ENCODE measurements around the gene SGPP1. TPM values are rescaled to one million over a fixed set of nuclear protein-coding genes. Genes with fewer than 3 reads are reported as not detected.
"Not testable (repeated sequence)": the region's sequence is repeated elsewhere in the genome, so short reads cannot be mapped to it uniquely, and the experiment has no call there.

Gene SGPP1
- total RNA-seq, 1 experiment from 2014 or later, result 12.5 TPM

GRCh38 chr14:63707216-63707615, 20.6 kb downstream of the SGPP1 start:
- H3K4me3 ChIP-seq (ENCODE audit: insufficient read depth, low read depth, low read length), result no peak overlapping the region
- no peaks in the 10 kb centered on the region for H3K36me3 ChIP-seq (replicated peaks; ENCODE audit: control insufficient read depth, insufficient read depth, low read length)
- H3K27me3 ChIP-seq (ENCODE audit: control insufficient read depth, insufficient read depth, low read length), result no peaks in the 10 kb centered on the region
- no peak for DNase-seq

- Histone ChIP-seq H3K4me3 (ENCODE audit: insufficient read depth, low read depth, low read length) (no peak overlapping the region), H3K36me3 (replicated peaks; ENCODE audit: control insufficient read depth, insufficient read depth, low read length) (no peaks in the 10 kb centered on the region), H3K27me3 (ENCODE audit: control insufficient read depth, insufficient read depth, low read length) (no peaks in the 10 kb centered on the region)
- DNase-seq, result no peak
Measured at GRCh38 chr14:63705561-63706070, 22.2 kb downstream of the SGPP1 start.

DNA sequence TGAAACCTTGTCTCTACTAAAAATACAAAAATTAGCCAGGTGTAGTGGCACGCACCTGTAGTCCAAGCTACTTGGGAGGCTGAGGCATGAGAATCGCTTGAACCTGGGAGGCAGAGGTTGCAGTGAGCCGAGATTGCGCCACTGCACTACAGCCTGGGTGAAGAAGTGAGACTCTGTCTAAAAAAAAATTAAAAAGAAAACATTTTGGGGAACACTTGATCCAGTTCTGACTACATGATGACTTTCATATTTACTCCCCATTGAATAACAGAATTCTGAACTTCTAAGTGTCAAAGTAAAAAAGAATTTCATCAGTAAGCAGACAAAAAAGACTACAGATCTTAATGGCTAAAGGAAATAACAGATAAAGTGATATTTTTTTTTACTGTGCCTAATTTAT, 25.3 kb downstream of the SGPP1 start:
- H3K4me3 ChIP-seq (ENCODE audit: insufficient read depth, low read depth, low read length); H3K36me3 ChIP-seq (replicated peaks; ENCODE audit: control insufficient read depth, insufficient read depth, low read length); H3K27me3 ChIP-seq (ENCODE audit: control insufficient read depth, insufficient read depth, low read length); DNase-seq: not testable (repeated sequence)

DNA sequence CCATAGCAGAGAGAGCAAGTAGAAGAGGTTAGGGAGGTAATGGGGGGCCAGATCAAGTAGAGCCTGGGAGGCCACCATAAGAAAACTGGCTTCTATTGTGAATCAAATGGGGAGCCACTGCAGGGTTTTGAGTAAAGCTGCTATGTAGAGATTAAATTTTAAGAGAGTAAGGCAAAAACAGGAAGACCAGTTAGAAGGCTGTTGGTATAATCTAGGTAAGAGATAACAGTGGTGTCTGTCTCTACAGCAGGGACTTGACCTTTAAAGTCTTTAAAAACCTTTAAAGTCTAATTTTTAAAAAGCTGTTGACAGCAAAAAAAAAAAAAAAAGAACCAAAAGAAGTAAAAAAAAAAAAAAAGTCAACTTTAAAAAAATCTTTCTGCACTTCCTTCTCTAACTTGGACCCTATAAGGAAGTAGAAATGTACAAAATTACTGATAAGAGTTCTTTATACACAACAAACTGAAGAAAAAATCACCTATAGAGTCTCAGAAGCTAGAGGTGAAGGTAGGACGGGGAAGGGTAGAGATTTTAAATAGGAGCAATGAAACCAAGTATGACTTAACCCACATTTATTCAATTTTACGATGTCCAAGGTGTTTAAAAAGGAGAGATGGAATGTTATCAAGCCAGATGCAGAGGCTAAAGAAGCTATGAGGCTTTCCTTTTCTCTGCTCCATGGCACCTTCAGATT, 26.1 kb downstream of the SGPP1 start:
- Histone ChIP-seq H3K36me3 (replicated peaks; ENCODE audit: control insufficient read depth, insufficient read depth, low read length) (no peaks in the 10 kb centered on the region), H3K4me3 (ENCODE audit: insufficient read depth, low read depth, low read length) (no peak overlapping the region), H3K27me3 (ENCODE audit: control insufficient read depth, insufficient read depth, low read length) (no peaks in the 10 kb centered on the region)
- no peak for DNase-seq

GRCh38 chr14:63692310-63693020, 35.4 kb downstream of the SGPP1 start:
- no peaks in the 10 kb centered on the region for H3K27me3 ChIP-seq (ENCODE audit: control insufficient read depth, insufficient read depth, low read length)
- DNase-seq, result no peak
- H3K4me3 ChIP-seq (ENCODE audit: insufficient read depth, low read depth, low read length), result no peak overlapping the region
- no peaks in the 10 kb centered on the region for H3K36me3 ChIP-seq (replicated peaks; ENCODE audit: control insufficient read depth, insufficient read depth, low read length)

- Histone ChIP-seq H3K27me3 (ENCODE audit: control insufficient read depth, insufficient read depth, low read length) (no peaks in the 10 kb centered on the region), H3K4me3 (ENCODE audit: insufficient read depth, low read depth, low read length) (no peak overlapping the region), H3K36me3 (replicated peaks; ENCODE audit: control insufficient read depth, insufficient read depth, low read length) (no peaks in the 10 kb centered on the region)
- DNase-seq, result no peak
Measured at GRCh38 chr14:63689132-63689531, 38.7 kb downstream of the SGPP1 start.

DNA sequence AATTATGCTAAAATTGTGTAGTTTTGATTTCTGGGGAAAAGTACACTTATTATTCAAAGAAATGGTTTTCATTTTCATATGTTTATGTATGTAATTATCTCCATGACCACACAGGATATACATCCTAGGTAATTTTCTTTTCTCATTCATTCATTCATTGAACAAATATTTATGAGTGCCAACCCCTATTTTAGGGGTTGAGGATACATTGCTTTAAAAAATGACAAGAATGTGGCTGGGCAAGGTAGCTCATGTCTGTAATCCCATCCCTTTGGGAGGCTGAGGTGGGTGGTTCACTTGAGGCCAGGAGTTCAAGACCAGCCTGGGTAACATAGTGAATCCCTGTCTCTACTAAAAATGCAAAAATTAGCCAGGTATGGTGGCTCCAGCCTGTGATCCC, 40.9 kb downstream of the SGPP1 start:
- no peak overlapping the region for H3K4me3 ChIP-seq (ENCODE audit: insufficient read depth, low read depth, low read length)
- H3K27me3 ChIP-seq (ENCODE audit: control insufficient read depth, insufficient read depth, low read length), result no peaks in the 10 kb centered on the region
- no peak for DNase-seq
- no peaks in the 10 kb centered on the region for H3K36me3 ChIP-seq (replicated peaks; ENCODE audit: control insufficient read depth, insufficient read depth, low read length)

GRCh38 chr14:63685401-63685800, 42.5 kb downstream of the SGPP1 start:
- Histone ChIP-seq H3K27me3 (ENCODE audit: control insufficient read depth, insufficient read depth, low read length) (no peaks in the 10 kb centered on the region), H3K36me3 (replicated peaks; ENCODE audit: control insufficient read depth, insufficient read depth, low read length) (no peaks in the 10 kb centered on the region), H3K4me3 (ENCODE audit: insufficient read depth, low read depth, low read length) (no peak overlapping the region)
- no peak for DNase-seq

GRCh38 chr14:63682727-63683593, 44.9 kb downstream of the SGPP1 start:
- Histone ChIP-seq H3K27me3 (ENCODE audit: control insufficient read depth, insufficient read depth, low read length) (no peaks in the 10 kb centered on the region), H3K4me3 (ENCODE audit: insufficient read depth, low read depth, low read length) (no peak overlapping the region), H3K36me3 (replicated peaks; ENCODE audit: control insufficient read depth, insufficient read depth, low read length) (no peaks in the 10 kb centered on the region)
- no peak for DNase-seq

DNA sequence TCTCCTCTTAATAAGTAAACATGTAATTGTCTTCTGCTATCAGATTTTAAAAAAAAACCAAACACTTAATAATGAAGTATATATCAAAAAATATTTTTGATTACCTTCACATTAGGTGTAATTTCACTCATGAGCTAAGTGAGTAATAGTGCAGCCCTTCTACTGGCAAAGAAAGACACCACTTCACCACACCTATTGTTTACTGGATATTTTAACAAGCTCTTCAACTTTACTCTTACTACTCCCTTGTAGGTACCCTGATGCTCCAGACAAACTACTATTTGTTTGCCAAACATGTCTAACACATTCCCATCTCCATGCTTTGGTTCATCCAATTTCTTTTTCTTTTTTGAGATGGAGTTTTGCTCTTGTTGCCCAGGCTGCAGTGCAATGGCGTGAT, 49.3 kb downstream of the SGPP1 start:
- Histone ChIP-seq H3K36me3 (replicated peaks; ENCODE audit: control insufficient read depth, insufficient read depth, low read length) (no peaks in the 10 kb centered on the region), H3K27me3 (ENCODE audit: control insufficient read depth, insufficient read depth, low read length) (no peaks in the 10 kb centered on the region), H3K4me3 (ENCODE audit: insufficient read depth, low read depth, low read length) (no peak overlapping the region)
- no peak for DNase-seq

DNA sequence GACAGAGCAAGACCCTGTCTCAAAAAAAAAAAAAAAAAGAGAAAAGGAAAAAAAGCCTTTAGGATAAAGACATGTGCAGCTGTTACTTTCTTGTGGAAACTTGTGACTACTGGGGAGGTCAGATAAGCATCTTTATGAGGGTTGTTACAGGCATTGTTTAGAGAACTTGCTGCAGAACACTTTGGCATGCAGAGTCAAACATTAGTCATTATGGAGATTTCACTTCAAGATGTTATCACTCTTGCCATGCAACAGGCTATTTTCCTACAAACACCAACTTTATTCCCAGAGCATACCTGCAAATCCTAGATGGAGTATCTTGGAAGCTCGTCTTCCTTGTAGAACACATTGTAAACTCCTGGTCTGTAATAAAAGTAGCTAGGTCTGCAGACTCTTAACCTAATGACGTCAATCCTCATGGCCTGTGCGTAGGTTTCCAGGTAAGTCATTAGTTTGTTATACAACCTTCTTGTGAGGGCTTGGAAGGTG, 49.9 kb downstream of the SGPP1 start:
- no peak for DNase-seq
- no peaks in the 10 kb centered on the region for H3K36me3 ChIP-seq (replicated peaks; ENCODE audit: control insufficient read depth, insufficient read depth, low read length)
- H3K27me3 ChIP-seq (ENCODE audit: control insufficient read depth, insufficient read depth, low read length), result no peaks in the 10 kb centered on the region
- no peak overlapping the region for H3K4me3 ChIP-seq (ENCODE audit: insufficient read depth, low read depth, low read length)

DNA sequence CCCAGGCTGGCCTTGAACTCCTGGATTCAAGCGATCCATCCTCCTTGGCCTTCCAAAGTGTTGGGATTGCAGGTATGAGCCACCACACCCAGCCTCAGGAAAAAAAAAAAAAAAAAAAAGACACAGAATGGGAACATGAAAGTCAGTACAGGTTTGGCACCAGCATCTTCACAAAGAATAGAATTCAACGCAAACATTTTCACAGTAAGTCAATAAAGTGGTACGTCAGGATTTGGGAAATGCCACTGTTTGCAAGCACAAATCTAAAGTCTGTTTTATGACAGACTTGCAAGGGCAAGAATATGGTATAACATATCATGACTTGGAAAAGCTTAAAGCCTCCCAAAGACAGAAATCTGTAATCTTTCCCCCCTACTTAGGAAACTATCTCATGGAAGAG, 51.2 kb downstream of the SGPP1 start:
- Histone ChIP-seq H3K27me3 (ENCODE audit: control insufficient read depth, insufficient read depth, low read length) (no peaks in the 10 kb centered on the region), H3K4me3 (ENCODE audit: insufficient read depth, low read depth, low read length) (no peak overlapping the region), H3K36me3 (replicated peaks; ENCODE audit: control insufficient read depth, insufficient read depth, low read length) (no peaks in the 10 kb centered on the region)
- DNase-seq, result no peak

DNA sequence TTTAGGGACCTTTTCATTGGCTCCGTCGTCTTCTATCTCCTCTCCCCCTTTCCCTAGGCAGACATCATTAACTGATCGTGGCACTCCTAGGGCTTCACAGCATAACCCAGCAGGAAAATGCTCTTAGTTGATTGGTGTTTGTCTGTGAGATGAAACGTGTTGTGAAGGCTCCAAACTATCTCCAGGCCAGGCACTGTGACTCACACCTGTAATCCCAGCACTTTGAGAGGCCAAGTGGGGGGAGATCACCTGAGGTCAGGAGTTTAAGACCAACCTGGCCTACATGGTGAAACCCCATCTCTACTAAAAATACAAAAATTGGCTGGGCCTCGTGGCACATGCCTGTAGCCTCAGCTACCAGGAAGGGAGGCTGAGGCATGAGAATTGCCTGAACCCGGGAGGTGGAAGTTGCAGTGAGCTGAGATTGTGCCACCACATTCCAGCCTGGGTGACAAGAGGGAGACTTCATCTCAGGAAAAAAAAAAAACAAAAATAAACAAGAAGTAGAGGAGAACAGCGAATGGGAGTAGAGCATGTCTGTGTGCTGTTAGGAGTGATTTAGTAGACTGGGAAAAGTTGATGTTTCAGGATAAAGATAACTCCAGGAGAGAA, 53.9 kb downstream of the SGPP1 start:
- H3K36me3 ChIP-seq (replicated peaks; ENCODE audit: control insufficient read depth, insufficient read depth, low read length), result no peaks in the 10 kb centered on the region
- H3K27me3 ChIP-seq (ENCODE audit: control insufficient read depth, insufficient read depth, low read length), result no peaks in the 10 kb centered on the region
- no peak overlapping the region for H3K4me3 ChIP-seq (ENCODE audit: insufficient read depth, low read depth, low read length)
- DNase-seq, result no peak

DNA sequence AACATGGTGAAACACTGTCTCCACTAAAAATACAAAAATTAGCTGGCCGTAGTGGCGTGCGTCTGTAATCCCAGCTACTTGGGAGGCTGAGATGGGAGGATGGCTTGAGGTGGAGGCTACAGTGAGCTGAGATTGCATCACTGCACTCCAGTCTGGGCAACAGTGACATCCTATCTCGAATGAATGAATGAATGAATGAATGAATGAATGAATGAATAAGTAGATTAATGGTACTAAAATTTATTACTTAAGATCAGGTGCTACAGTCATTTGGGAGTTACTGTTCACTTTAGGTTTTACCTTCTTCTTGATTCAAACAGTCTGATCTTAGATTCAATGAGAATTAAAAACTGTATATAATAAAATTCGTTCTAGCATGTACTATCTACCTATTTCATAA, 54.6 kb downstream of the SGPP1 start:
- H3K4me3 ChIP-seq (ENCODE audit: insufficient read depth, low read depth, low read length), result no peak overlapping the region
- H3K27me3 ChIP-seq (ENCODE audit: control insufficient read depth, insufficient read depth, low read length), result no peaks in the 10 kb centered on the region
- H3K36me3 ChIP-seq (replicated peaks; ENCODE audit: control insufficient read depth, insufficient read depth, low read length), result no peaks in the 10 kb centered on the region
- DNase-seq, result no peak

Measured in H7 (cell line).